ENCODE measurements around the gene S100A11.

Gene S100A11

DNA sequence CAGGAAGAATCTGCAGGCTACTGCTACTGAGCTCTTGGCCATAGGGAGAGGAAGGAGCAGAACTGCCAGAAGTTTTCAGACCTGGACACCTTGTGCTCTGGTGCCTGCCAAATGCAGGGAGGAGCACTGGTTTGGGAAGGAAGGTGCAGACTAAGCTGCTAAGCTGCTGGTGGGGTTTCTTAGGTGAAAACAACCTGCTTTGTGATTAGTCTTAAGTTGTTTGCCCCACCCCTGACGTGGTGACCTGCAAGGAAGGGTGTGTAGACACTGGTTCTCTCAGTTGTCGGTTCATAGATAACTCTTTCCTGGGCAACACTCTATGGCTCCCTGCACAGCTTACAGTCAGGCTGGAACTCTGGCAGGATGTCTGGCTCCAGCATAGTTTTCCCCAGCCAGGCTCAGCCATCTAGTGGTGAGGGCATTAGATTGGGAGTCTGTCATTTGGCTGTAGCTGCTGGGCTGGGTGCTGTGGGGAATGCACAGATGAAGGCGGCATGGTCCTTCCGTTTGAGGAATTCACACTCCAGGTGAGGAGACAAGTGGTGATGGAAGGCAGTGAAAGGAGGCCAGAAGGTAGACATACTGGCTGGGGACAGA, 32.9 kb downstream of the S100A11 start:
- no peak for DNase-seq

DNA sequence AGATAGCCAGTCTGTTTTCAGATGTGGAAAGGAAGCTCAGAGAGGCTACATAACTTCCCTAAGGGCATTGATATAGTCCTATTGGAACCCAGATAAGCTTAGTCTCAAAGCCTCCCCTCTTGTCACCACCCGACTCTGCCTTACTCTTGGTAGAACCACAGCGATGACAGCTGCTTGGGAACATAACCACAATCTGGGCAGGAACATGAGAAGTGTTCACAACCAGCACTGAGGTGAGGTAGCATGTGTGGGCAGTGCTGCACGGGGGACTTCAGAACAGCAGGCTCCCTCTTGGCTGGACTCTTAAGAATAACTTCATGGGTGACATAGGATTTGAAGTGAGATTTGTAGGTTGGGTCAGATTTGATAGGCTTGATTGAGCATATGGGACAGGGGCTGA, 33.8 kb downstream of the S100A11 start:
- peak in 1 of 51 donors; percentile 6 for DNase-seq

- peak in 44 of 51 donors; percentile 8 to 84 (median 48) for DNase-seq
Measured at GRCh38 chr1:152001631-152002584, 34.9 kb downstream of the S100A11 start.

DNA sequence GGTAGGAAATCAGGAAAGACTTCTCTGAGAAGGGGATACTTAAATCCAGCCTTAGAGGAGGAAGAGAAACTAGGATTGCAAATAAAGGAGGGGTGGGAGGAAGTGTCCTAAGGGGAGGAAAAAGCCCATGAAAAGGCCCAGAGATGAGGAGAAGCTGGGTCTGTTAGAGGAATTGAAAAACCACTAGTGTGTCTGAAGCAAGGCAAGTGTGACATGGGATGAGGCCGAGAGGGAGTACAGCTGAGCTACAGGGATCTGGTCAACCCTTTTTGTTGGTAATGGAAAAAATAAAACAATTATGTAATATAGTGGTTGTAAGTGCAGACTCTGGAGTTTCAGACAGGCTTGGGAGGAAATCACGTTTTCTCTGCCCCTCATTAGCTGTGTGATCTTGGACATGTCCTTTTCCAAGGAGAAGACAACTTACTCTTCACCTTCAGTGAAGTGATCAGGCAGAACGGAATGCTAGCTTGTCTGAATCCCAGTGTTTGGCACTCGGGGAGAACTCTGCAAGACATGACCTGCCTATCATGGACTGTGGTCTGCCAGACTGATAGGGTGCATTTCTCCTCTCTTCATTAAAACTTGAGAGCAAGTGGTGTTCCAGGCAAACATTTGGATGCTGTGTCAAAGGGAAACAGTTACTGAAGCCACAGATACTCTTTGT, 35.7 kb downstream of the S100A11 start:
- no peak for DNase-seq

- DNase-seq: no peak
Measured at GRCh38 chr1:151998611-151999362, 38.0 kb downstream of the S100A11 start.

DNA sequence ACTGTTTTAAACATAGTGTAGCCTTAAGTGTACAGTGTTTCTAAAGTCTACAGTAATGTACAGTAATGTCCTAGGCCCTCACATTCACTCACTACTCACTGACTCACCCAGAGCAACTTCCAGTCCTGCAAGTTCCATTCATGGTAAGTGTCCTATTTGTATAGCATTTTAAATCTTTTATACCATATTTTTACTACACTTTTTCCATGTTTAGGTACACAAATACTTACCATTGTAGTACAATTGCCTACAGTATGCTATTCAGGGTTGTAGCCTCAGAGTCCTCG, 39.6 kb downstream of the S100A11 start:
- DNase-seq: no peak

GRCh38 chr1:151995774-151996173, 41.0 kb downstream of the S100A11 start:
- DNase-seq: no peak

- peak in 1 of 51 donors; percentile 24 for DNase-seq
Measured at GRCh38 chr1:151994956-151995355, 41.8 kb downstream of the S100A11 start.

DNA sequence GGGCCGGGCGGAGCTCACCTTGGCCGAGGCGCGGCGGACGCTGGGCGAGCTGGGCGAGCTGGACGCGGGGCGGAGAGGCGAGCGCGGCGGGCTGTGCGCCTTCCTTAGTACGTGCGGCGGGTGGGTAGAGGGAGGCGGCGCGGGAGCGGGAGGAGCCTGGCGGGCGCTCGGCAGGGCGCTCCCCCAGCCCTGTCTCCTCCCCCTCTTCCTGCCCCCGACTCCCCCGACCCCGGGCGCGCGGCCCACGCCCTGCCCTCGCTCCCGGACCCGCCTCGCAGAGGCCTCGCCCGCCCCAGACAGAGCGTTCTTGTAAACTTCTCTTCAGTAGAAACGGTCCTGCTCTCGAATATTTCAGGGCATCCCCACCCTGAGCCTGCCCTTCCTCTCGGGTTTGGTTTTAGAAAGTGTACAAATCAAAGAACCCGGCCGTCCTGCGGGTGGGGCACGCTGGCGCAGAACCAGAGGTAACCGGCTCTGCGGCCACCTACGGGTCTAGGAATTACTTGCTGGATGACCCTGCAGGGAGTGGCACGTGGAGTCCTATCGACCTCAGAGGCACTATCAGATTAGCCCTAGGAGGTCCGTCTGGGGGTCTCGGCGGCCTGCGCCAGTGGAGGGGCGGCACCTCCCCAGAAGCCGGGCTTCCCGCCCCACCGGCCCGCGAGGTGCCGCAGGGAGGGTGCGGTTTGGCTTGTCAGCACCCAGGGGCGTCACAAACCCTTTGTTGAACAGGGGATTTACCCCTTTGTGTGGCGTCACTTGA, 42.9 kb downstream of the S100A11 start, which contains the start of gene S100A10:
Gene S100A10 (minus strand): TSS at position 126 of the 763 bp plus-strand sequence. CDS start 7,629 bp downstream, outside the sequence.
- peak in 15 of 51 donors; percentile 8 to 56 (median 23) for DNase-seq

DNA sequence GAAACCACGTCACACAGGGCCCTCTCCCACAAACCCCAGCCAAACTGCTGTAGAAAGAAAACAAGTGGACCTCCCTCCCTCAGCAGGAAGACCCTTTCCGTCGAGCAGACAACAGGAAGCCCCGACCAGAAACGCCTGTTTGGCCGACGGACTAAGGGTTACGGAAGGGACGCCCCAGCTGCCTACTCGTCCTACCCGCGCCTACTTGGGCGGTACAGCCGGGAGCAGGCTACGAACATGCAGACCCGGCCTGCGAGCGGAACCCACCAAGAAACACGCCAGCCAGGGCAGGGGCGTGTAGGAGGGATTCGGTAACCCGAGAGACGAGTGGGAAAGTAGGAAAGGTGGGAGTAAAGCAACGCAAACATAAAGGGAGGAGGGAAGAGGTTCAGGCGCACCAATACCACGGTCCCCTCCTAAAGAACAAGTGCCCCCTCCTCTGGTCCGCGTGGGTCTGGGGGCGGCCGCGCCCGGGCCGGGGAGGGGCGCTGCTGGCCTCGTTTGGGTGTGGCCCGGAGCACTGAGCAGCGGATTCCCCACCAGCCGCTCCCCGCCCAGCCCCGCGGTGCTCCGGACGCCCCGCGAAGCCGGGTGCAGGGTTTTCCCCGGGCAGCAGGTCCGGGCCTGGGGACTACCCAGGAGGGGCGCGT, 43.6 kb downstream of the S100A11 start:
- DNase-seq: no peak

GRCh38 chr1:151992303-151993083, 44.3 kb downstream of the S100A11 start:
- DNase-seq: peak in 4 of 51 donors; percentile 10 to 55 (median 26)

- DNase-seq: no peak
Measured at GRCh38 chr1:151991663-151992302, 45.0 kb downstream of the S100A11 start.

- DNase-seq: peak in 3 of 51 donors; percentile 6 to 11 (median 9)
Measured at GRCh38 chr1:151990856-151991198, 46.0 kb downstream of the S100A11 start.

- no peak for DNase-seq
Measured at GRCh38 chr1:151990058-151990855, 46.5 kb downstream of the S100A11 start.

- peak in 5 of 51 donors; percentile 4 to 46 (median 16) for DNase-seq
Measured at GRCh38 chr1:151989211-151989862, 47.5 kb downstream of the S100A11 start.

DNA sequence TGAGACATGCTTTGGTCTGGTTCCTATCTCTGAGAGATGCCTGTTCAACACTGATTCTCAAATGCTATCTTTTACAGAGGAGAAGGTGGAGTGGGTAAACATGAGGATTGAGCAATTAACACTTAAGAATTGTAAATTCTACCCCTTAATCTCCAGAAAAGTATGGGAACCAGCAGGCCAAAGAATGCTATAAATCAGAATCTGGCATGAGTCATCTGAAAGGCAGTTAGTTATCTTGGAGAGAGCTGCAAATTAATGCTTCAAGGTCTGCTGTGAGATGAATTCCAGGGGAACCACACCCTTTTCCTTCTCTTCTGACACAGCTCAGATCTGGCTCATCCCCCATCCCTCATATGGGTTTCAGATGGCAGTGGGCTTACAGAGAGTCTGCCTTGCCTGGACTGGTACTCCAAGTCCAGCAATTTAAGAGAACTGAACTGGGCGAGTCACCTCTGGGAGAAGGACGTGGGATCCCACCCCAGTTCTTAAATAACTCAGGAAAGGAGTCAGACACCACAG, 48.3 kb downstream of the S100A11 start:
- no peak for DNase-seq

Data from hypothalamus (tissue), 51 donors.